SK-N-SH (cell line): Measurements from ENCODE around the gene CNOT4. TPM values are rescaled to one million over a fixed set of nuclear protein-coding genes. Genes with fewer than 3 reads are reported as not detected.

ENCODE experiments used
- CTCF ChIA-PET: fragments of 300-600, 350-600 bp; formaldehyde crosslinking; extraction: SDS; loops from one replicate; lab custom pipeline; 2021; lab: Yijun Ruan, JAX
- POLR2A ChIA-PET: fragments of 350-600 bp; sonication (Branson Sonifier 250); formaldehyde crosslinking; extraction: SDS; loops from one replicate; lab custom pipeline; 2020; ENCODE audit warnings: antibody characterized with exemption, inconsistent platforms; lab: Yijun Ruan, JAX
- DNase-seq: peaks from one replicate; pipeline ENCODE4 v3.0.0; 2012
- H2AFZ ChIP-seq: fragments of 200-600 bp; sonication (generic); 2 replicates; pipeline ENCODE4 v1.8.1; 2016; ENCODE audit warnings: antibody characterized with exemption, mild to moderate bottlenecking, low read depth
- H3F3A ChIP-seq: fragments of 200-600 bp; sonication (generic); replicated peaks from 2 replicates; pipeline ENCODE3; 2016; ENCODE audit warnings: antibody characterized with exemption, mild to moderate bottlenecking; ENCODE audit not compliant: insufficient read depth
- H3K27ac ChIP-seq, 2 experiments: fragments of 200-500 bp in 1 of 2; fragments of 200-600 bp in 1 of 2; sonication (Bioruptor generic) in 1 of 2; sonication (generic), shearing (Covaris generic) in 1 of 2; 2 replicates each; pipeline versions ENCODE4 v1.5.1 to v1.6.1; 2014 to 2016; ENCODE audit warnings: low read depth in 2 of 2, inconsistent platforms in 1 of 2, low read length in 1 of 2, mild to moderate bottlenecking in 1 of 2, mixed read lengths in 1 of 2
- H3K27me3 ChIP-seq: fragments of 200-600 bp; sonication (generic), shearing (Covaris generic); 2 replicates; pipeline ENCODE4 v1.6.1; 2016; ENCODE audit warnings: mixed run types; ENCODE audit not compliant: insufficient read depth
- H3K36me3 ChIP-seq, 2 experiments: fragments of 200-500 bp in 1 of 2; fragments of 200-600 bp in 1 of 2; sonication (Bioruptor generic) in 1 of 2; sonication (generic) in 1 of 2; replicated peaks in 1 of 2; 2 replicates each; pipeline versions ENCODE3 to v1.5.1; 2014 to 2016; ENCODE audit warnings: low read length in 1 of 2, mild to moderate bottlenecking in 1 of 2; ENCODE audit not compliant: insufficient read depth in 2 of 2, control insufficient read depth in 1 of 2
- H3K4me1 ChIP-seq, 2 experiments: fragments of 200-500 bp in 1 of 2; fragments of 200-600 bp in 1 of 2; sonication (Bioruptor generic) in 1 of 2; sonication (generic), shearing (Covaris generic) in 1 of 2; 2 replicates each; pipeline versions ENCODE4 v1.5.1 to v1.6.1; 2014 to 2016; ENCODE audit warnings: low read depth in 1 of 2, low read length in 1 of 2, mixed run types in 1 of 2; ENCODE audit not compliant: insufficient read depth in 2 of 2, control insufficient read depth in 1 of 2
- H3K4me2 ChIP-seq: fragments of 200-600 bp; sonication (generic), shearing (Covaris generic); 2 replicates; pipeline ENCODE4 v1.6.1; 2017; ENCODE audit warnings: mixed run types
- H3K4me3 ChIP-seq, 2 experiments: fragments of 200-500 bp in 1 of 2; fragments of 200-600 bp in 1 of 2; sonication (Bioruptor generic) in 1 of 2; sonication (generic), shearing (Covaris generic) in 1 of 2; 2 replicates each; pipeline versions ENCODE4 v1.5.1 to v1.8.1; 2014 to 2016; ENCODE audit warnings: low read depth in 2 of 2, inconsistent platforms in 1 of 2, low read length in 1 of 2, mild to moderate bottlenecking in 1 of 2, mixed read lengths in 1 of 2, moderate library complexity in 1 of 2
- H3K79me2 ChIP-seq: fragments of 200-600 bp; sonication (generic); 2 replicates; pipeline ENCODE4 v1.8.1; 2017; ENCODE audit warnings: mild to moderate bottlenecking; ENCODE audit not compliant: insufficient read depth
- H3K9ac ChIP-seq: fragments of 200-600 bp; sonication (generic); 2 replicates; pipeline ENCODE4 v1.6.1; 2017; ENCODE audit warnings: mixed run types
- H3K9me2 ChIP-seq: fragments of 200-600 bp; sonication (generic); 2 replicates; pipeline ENCODE4 v1.6.1; 2017; ENCODE audit warnings: mixed run types
- H3K9me3 ChIP-seq: fragments of 200-600 bp; sonication (generic); 2 replicates; pipeline ENCODE4 v1.6.1; 2017; ENCODE audit warnings: mixed run types, mild to moderate bottlenecking, moderate library complexity
- H4K20me1 ChIP-seq: fragments of 200-600 bp; sonication (generic); 2 replicates; pipeline ENCODE4 v1.6.1; 2017; ENCODE audit warnings: mild to moderate bottlenecking, mixed run types; ENCODE audit not compliant: insufficient read depth
- EZH2phosphoT487 ChIP-seq: fragments of 200-600 bp; sonication (generic); IDR thresholded peaks from 2 replicates; pipeline ENCODE4 v1.6.1; 2017; ENCODE audit warnings: low read depth, mixed run types, mild to moderate bottlenecking, antibody characterized with exemption, moderate library complexity, borderline replicate concordance
- FOSL2 ChIP-seq: IDR thresholded peaks from 2 replicates; pipeline ENCODE4 v1.4.0; 2012; ENCODE audit warnings: low read depth, mild to moderate bottlenecking, moderate library complexity, borderline replicate concordance
- GATA2 ChIP-seq: sonication (generic); formaldehyde crosslinking; IDR thresholded peaks from 2 replicates; pipeline ENCODE4 v1.5.0; 2020; ENCODE audit warnings: mild to moderate bottlenecking, missing genetic modification reagents
- MEF2A ChIP-seq: IDR thresholded peaks from 2 replicates; pipeline ENCODE4 v1.4.0; 2012; ENCODE audit warnings: low read depth, borderline replicate concordance
- MXI1 ChIP-seq: IDR thresholded peaks from 2 replicates; pipeline ENCODE4 v1.6.1; 2012; ENCODE audit warnings: mild to moderate bottlenecking, low read depth, low read length, improper control_type of control experiment
- RAD21 ChIP-seq: IDR thresholded peaks from 2 replicates; pipeline ENCODE4 v1.6.1; 2012; ENCODE audit warnings: mild to moderate bottlenecking, low read length
- SIN3A ChIP-seq: IDR thresholded peaks from 2 replicates; pipeline ENCODE4 v1.6.1; 2012; ENCODE audit warnings: low read depth, mild to moderate bottlenecking, low read length, moderate library complexity, borderline replicate concordance
- SMC3 ChIP-seq: IDR thresholded peaks from 2 replicates; pipeline ENCODE4 v1.6.1; 2012; ENCODE audit warnings: low read depth, low read length, improper control_type of control experiment
- WGBS: methylation state at CpG from one replicate; pipeline ENCODE4 v1.1.6; 2017; ENCODE audit warnings: low lambda C conversion rate; 5-methylcytosine and 5-hydroxymethylcytosine counted together
- polyA plus RNA-seq, 3 experiments: library from polyadenylated mRNA; depleted of rRNA; stranded (reverse); fragments of >200 nt; gene quantifications; 2 replicates each; pipeline ENCODE4 v1.2.3, GENCODE V29; 2012
- TF ChIP-seq, protein P1 (sequence below): IDR thresholded peaks from 2 replicates; pipeline ENCODE4 v1.4.0; 2012; ENCODE audit warnings: low read depth
- TF ChIP-seq, protein P2 (sequence below): IDR thresholded peaks from 2 replicates; pipeline ENCODE4 v1.4.0; 2012; ENCODE audit warnings: low read depth, borderline replicate concordance
- TF ChIP-seq, protein P3 (sequence below): fragments of 200-600 bp; sonication (generic); IDR thresholded peaks from 2 replicates; pipeline ENCODE4 v1.6.1; 2017; ENCODE audit warnings: antibody characterized with exemption, mild to moderate bottlenecking, moderate library complexity

CNOT4 gene
- polyA plus RNA-seq, 1 of the 3 experiments (the other 2 are of a cell fraction), result 8.0 TPM

DNA sequence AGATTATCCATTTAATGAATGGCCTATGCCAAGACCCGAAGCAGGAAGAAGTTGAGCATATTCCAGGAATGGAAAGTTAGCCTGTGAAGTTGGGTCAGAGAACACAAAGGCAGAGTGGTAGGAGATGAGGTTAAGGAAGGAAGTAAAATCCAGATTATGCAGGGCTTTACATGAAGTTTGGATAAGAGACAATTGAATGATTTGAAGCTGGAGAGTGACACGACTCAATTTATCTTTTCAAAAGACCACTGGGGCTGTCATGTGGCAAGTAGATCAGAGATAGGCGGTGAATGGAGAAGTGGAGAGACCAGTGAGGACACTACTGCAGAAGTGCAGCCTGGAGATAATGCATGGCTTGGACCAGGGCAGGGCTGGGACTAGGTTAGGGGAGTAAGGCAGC lies 7.2 kb upstream of the CNOT4 start:
- CTCF ChIA-PET, result no interaction called here
- no peak for DNase-seq
- WGBS, result 81% methylated on average over 3 of the region's 3 CpGs

DNA sequence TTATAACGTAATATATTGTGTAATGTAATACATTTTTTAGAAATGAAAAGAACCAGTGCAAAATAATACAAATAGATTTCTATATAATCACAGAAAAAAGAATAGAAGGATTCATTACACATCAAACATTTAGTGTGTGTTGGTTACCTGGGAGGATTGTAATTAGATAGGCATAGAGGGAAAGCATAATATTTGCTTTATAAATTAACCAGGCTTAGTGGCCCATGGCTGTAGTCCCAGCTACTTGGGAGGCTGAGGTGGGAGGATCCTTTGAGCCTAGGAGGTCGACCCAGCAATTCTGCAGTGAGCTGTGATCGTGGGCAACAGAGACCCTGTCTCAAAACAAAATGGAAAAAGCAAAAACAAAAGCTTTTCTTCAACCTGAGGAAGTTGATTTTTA lies 5.0 kb upstream of the CNOT4 start:
- Histone ChIP-seq H3K9me2 (no peaks in the 10 kb centered on the region), H3F3A (no peaks in the 10 kb centered on the region)
- TF ChIP-seq, protein P1, sequence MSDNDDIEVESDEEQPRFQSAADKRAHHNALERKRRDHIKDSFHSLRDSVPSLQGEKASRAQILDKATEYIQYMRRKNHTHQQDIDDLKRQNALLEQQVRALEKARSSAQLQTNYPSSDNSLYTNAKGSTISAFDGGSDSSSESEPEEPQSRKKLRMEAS, result no peak
- TF ChIP-seq, all 33 proteins: peak for 0
- Histone ChIP-seq H3K27me3 (no peaks in the 10 kb centered on the region), H3K4me1 (peaks cover 0 to 5% of the 10 kb centered on the region in 2 experiments; a peak in 1 of 4 replicates), H3K9me3 (no peaks in the 10 kb centered on the region), H3K9ac (no peak overlapping the region), H3K27ac (no peak overlapping the region), H3K4me2 (no peak overlapping the region), H4K20me1 (no peaks in the 10 kb centered on the region), H2AFZ (no peak overlapping the region), H3K4me3 (no peak overlapping the region), H3K79me2 (no peaks in the 10 kb centered on the region), H3K36me3 (no peaks in the 10 kb centered on the region)
- ChIA-PET POLR2A (interaction anchor here (0.9 kb wide), 1 partner anchor 19 kb away, joined by 3 read pairs; no protein-coding TSS in a partner anchor), CTCF (interaction anchor here (1.6 kb wide), 1 partner anchor 130 kb away, joined by 3 read pairs; no protein-coding TSS in a partner anchor)
- 50% methylated on average over 3 of the region's 3 CpGs for WGBS
- no peak for DNase-seq

More for the DNA sequence above, 7.2 kb upstream of the CNOT4 start:
- no peaks in the 10 kb centered on the region for H3K27me3 ChIP-seq
- H3K4me1 ChIP-seq, result no peaks in the 10 kb centered on the region
- H3K9me3 ChIP-seq, result no peaks in the 10 kb centered on the region
- H3K27ac ChIP-seq, result no peak overlapping the region
- no peak for TF ChIP-seq GATA2 (CRISPR knock-in tag)
- TF ChIP-seq, protein P2, sequence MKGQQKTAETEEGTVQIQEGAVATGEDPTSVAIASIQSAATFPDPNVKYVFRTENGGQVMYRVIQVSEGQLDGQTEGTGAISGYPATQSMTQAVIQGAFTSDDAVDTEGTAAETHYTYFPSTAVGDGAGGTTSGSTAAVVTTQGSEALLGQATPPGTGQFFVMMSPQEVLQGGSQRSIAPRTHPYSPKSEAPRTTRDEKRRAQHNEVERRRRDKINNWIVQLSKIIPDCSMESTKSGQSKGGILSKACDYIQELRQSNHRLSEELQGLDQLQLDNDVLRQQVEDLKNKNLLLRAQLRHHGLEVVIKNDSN, result no peak
- no peak for TF ChIP-seq SMC3
- no peak for TF ChIP-seq EZH2phosphoT487
- TF ChIP-seq, protein P1, result no peak
- no peak for TF ChIP-seq FOSL2
- H3F3A ChIP-seq, result no peaks in the 10 kb centered on the region
- H3K9me2 ChIP-seq, result no peaks in the 10 kb centered on the region
- no peaks in the 10 kb centered on the region for H4K20me1 ChIP-seq
- no peaks in the 10 kb centered on the region for H3K36me3 ChIP-seq
- H3K4me3 ChIP-seq, result no peak overlapping the region
- H3K79me2 ChIP-seq, result no peaks in the 10 kb centered on the region
- H2AFZ ChIP-seq, result no peak overlapping the region
- no peak overlapping the region for H3K9ac ChIP-seq
- POLR2A ChIA-PET, result no interaction called here
- H3K4me2 ChIP-seq, result no peak overlapping the region

DNA sequence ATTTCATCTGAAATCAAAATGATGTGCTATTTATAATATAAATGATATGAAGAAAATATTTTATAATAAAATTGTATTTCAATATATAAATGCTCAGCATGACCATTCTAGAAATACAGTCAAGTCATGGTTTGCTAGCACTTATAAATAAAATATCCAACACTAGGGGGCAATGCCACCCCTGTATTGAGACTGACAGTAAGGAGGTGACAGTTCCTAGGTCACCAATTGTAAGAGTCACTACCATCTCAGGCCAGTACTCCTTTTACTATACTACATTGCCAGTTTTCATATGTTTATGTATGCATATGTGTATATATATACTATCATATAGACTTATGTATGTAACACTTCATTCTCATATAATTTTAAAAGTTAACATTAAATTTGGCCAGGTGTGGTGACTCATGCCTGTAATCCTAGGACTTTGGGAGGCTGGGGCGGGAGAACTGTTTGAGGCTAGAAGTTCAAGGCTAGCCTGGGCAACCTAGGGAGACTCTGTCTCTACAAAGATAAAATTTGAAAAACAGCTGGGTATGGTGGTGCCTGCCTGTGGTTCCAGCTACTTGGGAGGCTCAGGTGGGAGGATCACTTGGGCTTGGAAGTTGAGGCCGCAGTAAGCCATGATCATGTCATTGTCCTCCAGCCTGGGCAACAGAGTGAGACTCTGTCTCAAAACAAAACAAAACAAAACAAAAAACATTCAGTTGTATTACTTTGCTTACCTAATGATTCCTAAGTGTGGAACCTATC lies 2.4 kb upstream of the CNOT4 start:
- 95% methylated on average over 2 of the region's 2 CpGs for WGBS
- CTCF ChIA-PET, result interaction anchor here (0.6 to 1.5 kb wide), 7 partner anchors 8 to 230 kb away, joined by 3 to 10 read pairs (median 4); no protein-coding TSS in a partner anchor
- Histone ChIP-seq H3K4me3 (no peak overlapping the region), H3K9me2 (no peaks in the 10 kb centered on the region), H3K79me2 (peaks cover 22% of the 10 kb centered on the region), H3K4me1 (peaks cover 5 to 15% of the 10 kb centered on the region in 2 experiments; a peak in 2 of 4 replicates), H3K27me3 (no peaks in the 10 kb centered on the region), H3K36me3 (no peaks in the 10 kb centered on the region), H3K9ac (no peak overlapping the region), H3K9me3 (no peaks in the 10 kb centered on the region), H2AFZ (no peak overlapping the region), H3K4me2 (no peak overlapping the region), H4K20me1 (peaks cover 14% of the 10 kb centered on the region), H3K27ac (no peak overlapping the region), H3F3A (no peaks in the 10 kb centered on the region)
- peak; percentile 68 for DNase-seq
- TF ChIP-seq RAD21 (peak; percentile 83), SMC3 (peak; percentile 63), SIN3A (0 out of 2 replicates have a peak, but pooled peaks have one; percentile 31), MEF2A (no peak), MXI1 (peak; percentile 42; the same call in 1 of the 2 replicates)
- TF ChIP-seq, protein P3, sequence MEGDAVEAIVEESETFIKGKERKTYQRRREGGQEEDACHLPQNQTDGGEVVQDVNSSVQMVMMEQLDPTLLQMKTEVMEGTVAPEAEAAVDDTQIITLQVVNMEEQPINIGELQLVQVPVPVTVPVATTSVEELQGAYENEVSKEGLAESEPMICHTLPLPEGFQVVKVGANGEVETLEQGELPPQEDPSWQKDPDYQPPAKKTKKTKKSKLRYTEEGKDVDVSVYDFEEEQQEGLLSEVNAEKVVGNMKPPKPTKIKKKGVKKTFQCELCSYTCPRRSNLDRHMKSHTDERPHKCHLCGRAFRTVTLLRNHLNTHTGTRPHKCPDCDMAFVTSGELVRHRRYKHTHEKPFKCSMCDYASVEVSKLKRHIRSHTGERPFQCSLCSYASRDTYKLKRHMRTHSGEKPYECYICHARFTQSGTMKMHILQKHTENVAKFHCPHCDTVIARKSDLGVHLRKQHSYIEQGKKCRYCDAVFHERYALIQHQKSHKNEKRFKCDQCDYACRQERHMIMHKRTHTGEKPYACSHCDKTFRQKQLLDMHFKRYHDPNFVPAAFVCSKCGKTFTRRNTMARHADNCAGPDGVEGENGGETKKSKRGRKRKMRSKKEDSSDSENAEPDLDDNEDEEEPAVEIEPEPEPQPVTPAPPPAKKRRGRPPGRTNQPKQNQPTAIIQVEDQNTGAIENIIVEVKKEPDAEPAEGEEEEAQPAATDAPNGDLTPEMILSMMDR, result peak; percentile 77
- POLR2A ChIA-PET, result no interaction called here
